H1 (cell line): ENCODE measurements around the gene IL12B.
"Not testable (repeated sequence)": the region's sequence is repeated elsewhere in the genome, so short reads cannot be mapped to it uniquely, and the experiment has no call there.

Source experiments
- CTCF ChIP-seq, 3 experiments: IDR thresholded peaks; 1 replicate in 2 of 3; 2 replicates in 1 of 3; pipeline versions ENCODE4 v1.5.1 to v1.6.1; 2011; ENCODE audit warnings: low read length in 3 of 3, mild to moderate bottlenecking in 3 of 3, inconsistent platforms in 2 of 3, low read depth in 1 of 3, moderate library complexity in 1 of 3; ENCODE audit not compliant: insufficient read depth in 1 of 3; ENCODE audit errors: control extremely low read depth in 1 of 3
- EP300 ChIP-seq, 2 experiments: IDR thresholded peaks; 1 replicate in 1 of 2; 2 replicates in 1 of 2; pipeline ENCODE4 v1.6.1; 2011 to 2012; ENCODE audit warnings: low read depth in 2 of 2, low read length in 2 of 2, mild to moderate bottlenecking in 2 of 2, borderline replicate concordance in 1 of 2, inconsistent platforms in 1 of 2, moderate library complexity in 1 of 2
- JUND ChIP-seq: IDR thresholded peaks from 2 replicates; pipeline ENCODE4 v1.6.1; 2011; ENCODE audit warnings: mild to moderate bottlenecking, improper control_type of control experiment, low read length
- POLR2A ChIP-seq, 2 experiments: IDR thresholded peaks; 1 replicate in 1 of 2; 2 replicates in 1 of 2; pipeline ENCODE4 v1.6.1; 2011; ENCODE audit warnings: low read depth in 2 of 2, low read length in 2 of 2, mild to moderate bottlenecking in 2 of 2; ENCODE audit errors: control extremely low read depth in 1 of 2
- USF2 ChIP-seq: IDR thresholded peaks from 2 replicates; pipeline ENCODE4 v1.6.1; 2011; ENCODE audit warnings: low read length, improper control_type of control experiment

DNA sequence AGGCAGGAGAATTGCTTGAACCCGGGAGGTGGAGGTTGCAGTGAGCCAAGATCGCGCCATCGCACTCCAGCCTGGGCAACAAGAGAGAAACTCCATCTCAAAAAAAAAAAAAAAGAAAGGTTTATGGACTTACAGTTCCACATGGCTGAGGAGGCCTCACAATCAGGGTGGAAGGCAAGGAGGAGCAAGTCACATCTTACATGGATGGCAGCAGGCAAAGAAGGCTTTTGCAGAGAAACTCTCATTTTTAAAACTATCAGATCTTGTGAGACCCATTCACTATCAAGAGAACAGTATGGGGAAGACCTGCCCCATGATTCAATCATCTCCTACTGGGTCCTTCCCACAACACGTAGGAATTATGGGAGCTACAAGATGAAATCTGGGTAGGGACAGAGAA, 33.0 kb downstream of the IL12B start:
- not testable (repeated sequence) for TF ChIP-seq POLR2A (IDR thresholded peaks at IDR 0.05; ENCODE audit: control extremely low read depth in 1 of 2, low read depth in 2 of 2, low read length in 2 of 2); CTCF (IDR thresholded peaks at IDR 0.05; ENCODE audit: control extremely low read depth in 1 of 3, insufficient read depth in 1 of 3, low read depth in 1 of 3, low read length in 3 of 3); EP300 (IDR thresholded peaks at IDR 0.05; ENCODE audit: borderline replicate concordance in 1 of 2, low read depth in 2 of 2, low read length in 2 of 2); USF2; JUND
